DOHH2 (cell line): Measurements from ENCODE around the gene YIPF7.

Experiments
- H3F3A ChIP-seq: fragments of 200-600 bp; sonication (generic), shearing (Covaris generic); 2 replicates; pipeline ENCODE4 v1.6.0; 2016; ENCODE audit warnings: antibody characterized with exemption, mild to moderate bottlenecking; ENCODE audit not compliant: control insufficient read depth, insufficient read depth
- H3K27ac ChIP-seq: fragments of 200-600 bp; sonication (generic); 2 replicates; pipeline ENCODE4 v1.5.1; 2014; ENCODE audit warnings: low read depth, mild to moderate bottlenecking, low read length, moderate library complexity
- H3K27me3 ChIP-seq: fragments of 200-600 bp; sonication (generic); 2 replicates; pipeline ENCODE4 v1.6.1; 2014; ENCODE audit warnings: mild to moderate bottlenecking, low read length, mixed read lengths; ENCODE audit not compliant: control insufficient read depth
- H3K36me3 ChIP-seq: fragments of 200-600 bp; sonication (generic); 2 replicates; pipeline ENCODE4 v1.6.1; 2014; ENCODE audit warnings: mild to moderate bottlenecking, low read length, moderate library complexity, mixed read lengths; ENCODE audit not compliant: control insufficient read depth
- H3K4me1 ChIP-seq: fragments of 200-600 bp; sonication (generic); 2 replicates; pipeline ENCODE4 v1.6.1; 2014; ENCODE audit warnings: mild to moderate bottlenecking, low read length, mixed read lengths; ENCODE audit not compliant: control insufficient read depth
- H3K4me2 ChIP-seq: fragments of 200-600 bp; sonication (generic); 2 replicates; pipeline ENCODE4 v1.6.0; 2014; ENCODE audit warnings: mild to moderate bottlenecking, low read length, moderate library complexity
- H3K4me3 ChIP-seq: fragments of 200-600 bp; sonication (generic); 2 replicates; pipeline ENCODE4 v1.5.1; 2014; ENCODE audit warnings: mild to moderate bottlenecking, low read length, mixed read lengths
- H3K79me2 ChIP-seq: fragments of 200-600 bp; sonication (generic); 2 replicates; pipeline ENCODE4 v1.6.1; 2014; ENCODE audit warnings: mild to moderate bottlenecking, low read length, mixed read lengths; ENCODE audit not compliant: control insufficient read depth
- H3K9me2 ChIP-seq: fragments of 200-600 bp; sonication (generic); replicated peaks from 2 replicates; pipeline ENCODE4 v1.6.1; 2014; ENCODE audit warnings: mild to moderate bottlenecking, low read length, mixed read lengths; ENCODE audit not compliant: control insufficient read depth
- H3K9me3 ChIP-seq: fragments of 200-600 bp; sonication (generic); 2 replicates; pipeline ENCODE4 v1.6.1; 2014; ENCODE audit warnings: antibody characterized with exemption, low read length, mixed read lengths; ENCODE audit not compliant: control insufficient read depth, insufficient read depth
- H4K20me1 ChIP-seq: fragments of 200-600 bp; sonication (generic); 2 replicates; pipeline ENCODE4 v1.6.0; 2014; ENCODE audit warnings: low read depth, mild to moderate bottlenecking, antibody characterized with exemption, low read length, moderate library complexity; ENCODE audit not compliant: control insufficient read depth, insufficient read depth
- CTCF ChIP-seq: fragments of 200-600 bp; sonication (generic); IDR thresholded peaks from one replicate; pipeline ENCODE4 v1.5.1; 2014; ENCODE audit warnings: antibody characterized with exemption, mild to moderate bottlenecking, low read depth, low read length; ENCODE audit not compliant: poor library complexity, severe bottlenecking
- EZH2phosphoT487 ChIP-seq: fragments of 200-600 bp; sonication (generic); IDR thresholded peaks from 2 replicates; pipeline ENCODE4 v1.6.1; 2017; ENCODE audit warnings: borderline replicate concordance, mild to moderate bottlenecking, antibody characterized with exemption, low read length, moderate library complexity, mixed read lengths

YIPF7 gene

GRCh38 chr4:44661940-44662622 lies 10.7 kb upstream of the YIPF7 start:
- H3K9me2 ChIP-seq = no peaks in the 10 kb centered on the region
- H3K27ac ChIP-seq = no peak overlapping the region
- no peak overlapping the region for H3K4me3 ChIP-seq
- no peaks in the 10 kb centered on the region for H4K20me1 ChIP-seq
- no peaks in the 10 kb centered on the region for H3K27me3 ChIP-seq
- TF ChIP-seq EZH2phosphoT487 (no peak), CTCF (no peak)
- no peaks in the 10 kb centered on the region for H3K9me3 ChIP-seq
- no peaks in the 10 kb centered on the region for H3K79me2 ChIP-seq
- no peaks in the 10 kb centered on the region for H3K36me3 ChIP-seq
- H3K4me1 ChIP-seq = no peaks in the 10 kb centered on the region
- H3K4me2 ChIP-seq = no peak overlapping the region
- H3F3A ChIP-seq = no peaks in the 10 kb centered on the region

- Histone ChIP-seq H3K27me3 (no peaks in the 10 kb centered on the region), H4K20me1 (no peaks in the 10 kb centered on the region), H3K79me2 (no peaks in the 10 kb centered on the region), H3K9me3 (no peaks in the 10 kb centered on the region), H3K9me2 (no peaks in the 10 kb centered on the region), H3K4me2 (no peak overlapping the region), H3K4me1 (no peaks in the 10 kb centered on the region), H3K27ac (no peak overlapping the region), H3K36me3 (no peaks in the 10 kb centered on the region), H3F3A (no peaks in the 10 kb centered on the region), H3K4me3 (no peak overlapping the region)
- TF ChIP-seq CTCF (no peak), EZH2phosphoT487 (no peak)
Observed at GRCh38 chr4:44660396-44660795, 9.0 kb upstream of the YIPF7 start.

- Histone ChIP-seq H3K4me1 (no peaks in the 10 kb centered on the region), H3K36me3 (no peaks in the 10 kb centered on the region), H3K79me2 (no peaks in the 10 kb centered on the region), H3K4me2 (no peak overlapping the region), H3K4me3 (no peak overlapping the region), H3K9me2 (no peaks in the 10 kb centered on the region), H3K27me3 (peaks cover 6% of the 10 kb centered on the region; the same call in 1 of the 2 replicates), H3K9me3 (no peaks in the 10 kb centered on the region), H4K20me1 (no peaks in the 10 kb centered on the region), H3F3A (no peaks in the 10 kb centered on the region), H3K27ac (no peak overlapping the region)
- TF ChIP-seq EZH2phosphoT487 = no peak
- TF ChIP-seq CTCF = no peak
Observed at GRCh38 chr4:44652002-44652401, 577 bp upstream of the YIPF7 start.
